Ureter (tissue), 1 donor: Measurements from ENCODE around the gene PMFBP1. TPM values are rescaled to one million over a fixed set of nuclear protein-coding genes. Genes with fewer than 3 reads are reported as not detected.

Experiments
- DNase-seq: peaks from one replicate; pipeline ENCODE4 v3.0.0-alpha.2; 2020; ENCODE audit warnings: low spot score
- total RNA-seq: library from RNA; stranded (reverse); gene quantifications from one replicate; pipeline ENCODE4 v1.2.4, GENCODE V29; 2023
- donor health status: DM: yes; HTN: yes; CAD: no.

PMFBP1 gene
- total RNA-seq, 1 donor from 2014 or later: 1.6 TPM

- no peak for DNase-seq
Measured at GRCh38 chr16:72182976-72183375, 11.0 kb upstream of the PMFBP1 start.

- DNase-seq: no peak
Measured at GRCh38 chr16:72179204-72179970, 7.4 kb upstream of the PMFBP1 start.

- DNase-seq: no peak
Measured at GRCh38 chr16:72174726-72175125, 2.8 kb upstream of the PMFBP1 start.

- DNase-seq: no peak
Measured at GRCh38 chr16:72173997-72174396, 2.0 kb upstream of the PMFBP1 start.

- no peak for DNase-seq
Measured at GRCh38 chr16:72171236-72171635, 719 bp downstream of the PMFBP1 start.

- no peak for DNase-seq
Measured at GRCh38 chr16:72169708-72170107, 2.2 kb downstream of the PMFBP1 start.

GRCh38 chr16:72168365-72168764, 3.6 kb downstream of the PMFBP1 start:
- no peak for DNase-seq

GRCh38 chr16:72166954-72167561, 4.9 kb downstream of the PMFBP1 start:
- DNase-seq: no peak

GRCh38 chr16:72166151-72166550, 5.8 kb downstream of the PMFBP1 start:
- no peak for DNase-seq

- no peak for DNase-seq
Measured at GRCh38 chr16:72164691-72165090, 7.3 kb downstream of the PMFBP1 start.

- no peak for DNase-seq
Measured at GRCh38 chr16:72162105-72162692, 9.8 kb downstream of the PMFBP1 start.

- no peak for DNase-seq
Measured at GRCh38 chr16:72159801-72160200, 12.2 kb downstream of the PMFBP1 start.

- no peak for DNase-seq
Measured at GRCh38 chr16:72159386-72159785, 12.6 kb downstream of the PMFBP1 start.

GRCh38 chr16:72149676-72150464, 22.1 kb downstream of the PMFBP1 start:
- DNase-seq: no peak

GRCh38 chr16:72142476-72142875, 29.5 kb downstream of the PMFBP1 start:
- no peak for DNase-seq

GRCh38 chr16:72139908-72140307, 32.0 kb downstream of the PMFBP1 start:
- DNase-seq: no peak

- DNase-seq: no peak
Measured at GRCh38 chr16:72138064-72138572, 33.8 kb downstream of the PMFBP1 start.

- no peak for DNase-seq
Measured at GRCh38 chr16:72137380-72138063, 34.4 kb downstream of the PMFBP1 start.

- DNase-seq: no peak
Measured at GRCh38 chr16:72134507-72134906, 37.4 kb downstream of the PMFBP1 start.

- no peak for DNase-seq
Measured at GRCh38 chr16:72132726-72133125, 39.2 kb downstream of the PMFBP1 start.

GRCh38 chr16:72131036-72131435, 40.9 kb downstream of the PMFBP1 start:
- DNase-seq: no peak
